ENCODE data around the gene LIN9. TPM values are rescaled to one million over a fixed set of nuclear protein-coding genes. Genes with fewer than 3 reads are reported as not detected.

Gene LIN9
- total RNA-seq, 2 experiments from 2014 or later: 10.6 TPM

DNA sequence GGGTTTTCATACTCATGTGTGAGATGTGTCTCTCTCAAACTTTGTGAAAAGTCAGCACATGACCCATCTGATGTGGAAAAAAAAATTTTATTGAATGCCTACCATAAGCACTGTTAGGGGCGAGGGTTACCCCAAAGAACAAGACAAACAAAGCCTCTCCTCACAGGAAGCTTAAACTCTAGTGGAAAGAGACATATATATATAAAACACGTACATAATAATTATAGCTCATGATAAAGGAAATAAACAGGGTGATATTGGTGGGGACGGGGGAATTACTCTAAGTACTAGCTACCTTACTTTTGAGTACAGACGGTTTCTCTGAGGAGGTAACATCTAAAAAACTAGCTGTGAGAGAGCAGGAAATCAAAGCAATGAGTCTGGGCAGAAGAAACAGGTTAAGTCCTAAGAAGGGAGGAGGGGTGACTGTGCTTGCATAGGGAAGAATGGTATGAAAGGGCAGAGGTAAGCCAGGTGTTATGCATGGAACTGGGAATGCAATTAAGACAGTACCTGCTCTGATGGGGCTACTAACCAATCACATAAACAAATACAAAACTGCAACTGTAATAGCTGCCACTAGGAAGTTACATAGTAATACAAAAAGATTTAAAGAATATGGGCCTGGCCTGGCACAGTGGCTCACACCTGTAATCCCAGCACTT is 4.5 kb downstream of the LIN9 start:
- POLR2A ChIA-PET: interaction anchor here (0.6 kb wide), 1 partner anchor 16 kb away, joined by 8 read pairs; no protein-coding TSS in a partner anchor

DNA sequence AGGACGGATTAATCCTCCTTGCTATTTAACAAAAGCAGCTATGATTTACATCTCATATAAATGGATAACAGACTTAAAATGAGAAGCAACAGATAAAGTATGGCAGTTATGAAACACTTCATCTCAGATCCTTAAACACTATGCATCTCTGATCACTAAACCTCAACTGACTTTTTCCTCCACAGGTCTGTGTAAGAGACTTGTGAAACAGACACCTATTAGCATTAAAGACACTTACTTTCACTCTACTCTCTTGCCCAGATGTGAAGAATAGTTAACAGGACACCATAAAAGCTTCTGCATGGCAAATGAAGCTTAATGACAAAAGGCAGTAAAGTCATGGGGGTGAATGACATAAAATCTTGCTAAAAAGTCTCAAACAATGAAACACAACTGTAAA is 6.2 kb downstream of the LIN9 start:
- DNase-seq (no peak), ATAC-seq (no peak)
- intact Hi-C loops (cut with DNase I, micrococcal nuclease): no loop called here
- Mint-ChIP-seq H3K27me3 (no peaks in the 10 kb centered on the region), H3K9me3 (ENCODE audit: low read depth) (no peaks in the 10 kb centered on the region), H3K36me3 (ENCODE audit: low read depth) (peaks cover 14% of the 10 kb centered on the region), H3K4me3 (no peak overlapping the region), H3K27ac (no peak overlapping the region), H3K4me1 (peaks cover 6% of the 10 kb centered on the region)
- POLR2A ChIA-PET: no interaction called here
- CTCF ChIA-PET: interaction anchor here (1.1 kb wide), 1 partner anchor 183 kb away, joined by 3 read pairs; no protein-coding TSS in a partner anchor

More for the DNA sequence above, 4.5 kb downstream of the LIN9 start:
- H3K4me3 Mint-ChIP-seq: no peak overlapping the region
- H3K9me3 Mint-ChIP-seq (ENCODE audit: low read depth): no peaks in the 10 kb centered on the region
- intact Hi-C loops (cut with DNase I, micrococcal nuclease): no loop called here
- CTCF ChIA-PET: interaction anchor here (0.6 to 1.4 kb wide), 5 partner anchors 11 to 126 kb away, joined by 3 to 5 read pairs (median 4); partner anchors contain the start of gene PARP1
- DNase-seq (no peak), ATAC-seq (no peak)
- H3K27ac Mint-ChIP-seq: no peak overlapping the region
- no peaks in the 10 kb centered on the region for H3K27me3 Mint-ChIP-seq
- H3K36me3 Mint-ChIP-seq (ENCODE audit: low read depth): peaks cover 10% of the 10 kb centered on the region
- peaks cover 8% of the 10 kb centered on the region for H3K4me1 Mint-ChIP-seq

DNA sequence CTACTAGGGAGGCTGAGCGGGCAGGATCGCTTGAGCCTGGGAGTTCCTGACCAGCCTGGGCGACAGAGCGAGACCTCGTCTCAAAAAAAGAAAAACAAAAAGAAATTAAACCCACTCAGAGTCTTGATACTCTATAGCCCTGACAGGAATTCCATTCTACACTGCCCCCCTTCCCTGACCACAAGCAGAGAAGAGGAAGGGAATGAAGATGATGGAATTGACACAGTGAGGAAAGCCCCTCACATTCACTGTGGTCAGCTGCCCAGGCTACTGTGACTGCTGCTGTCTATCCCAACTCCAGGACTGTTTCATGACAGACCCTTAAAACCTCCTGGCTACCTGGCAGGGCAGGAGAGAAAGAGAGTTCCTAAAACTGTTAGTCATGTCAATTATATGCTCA is 12.1 kb downstream of the LIN9 start:
- ChIA-PET POLR2A (no interaction called here), CTCF (no interaction called here)
- intact Hi-C loops (cut with DNase I, micrococcal nuclease): no loop called here
- ATAC-seq (no peak), DNase-seq (no peak)
- Mint-ChIP-seq H3K27me3 (no peaks in the 10 kb centered on the region), H3K4me1 (no peaks in the 10 kb centered on the region), H3K36me3 (ENCODE audit: low read depth) (peaks cover 26% of the 10 kb centered on the region), H3K4me3 (no peak overlapping the region), H3K9me3 (ENCODE audit: low read depth) (no peaks in the 10 kb centered on the region), H3K27ac (no peak overlapping the region)

DNA sequence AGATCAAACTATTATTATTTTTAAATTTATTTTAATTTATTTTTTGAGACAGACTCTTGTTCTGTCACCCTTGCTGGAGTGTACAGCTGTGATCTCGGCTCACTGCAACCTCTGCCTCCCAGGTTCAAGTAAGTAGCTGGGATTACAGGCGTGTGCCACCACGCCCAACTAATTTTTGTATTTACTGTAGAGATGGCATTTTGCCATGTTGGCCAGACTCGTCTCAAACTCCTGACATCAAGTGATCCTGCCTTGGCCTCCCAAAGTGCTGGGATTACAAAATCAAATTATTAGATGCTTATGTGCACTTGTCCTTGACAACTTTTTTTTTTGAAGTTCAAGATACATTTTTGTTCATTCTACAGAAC is 15.4 kb downstream of the LIN9 start:
- no peaks in the 10 kb centered on the region for H3K27me3 Mint-ChIP-seq
- peaks cover 19% of the 10 kb centered on the region for H3K36me3 Mint-ChIP-seq (ENCODE audit: low read depth)
- no peaks in the 10 kb centered on the region for H3K9me3 Mint-ChIP-seq (ENCODE audit: low read depth)
- ChIA-PET POLR2A (interaction anchor here (0.7 kb wide), 1 partner anchor 14 kb away, joined by 3 read pairs; no protein-coding TSS in a partner anchor), CTCF (interaction anchor here (1.6 to 2.0 kb wide), 3 partner anchors 11 to 93 kb away, joined by 3 to 8 read pairs (median 5); no protein-coding TSS in a partner anchor)
- no peak overlapping the region for H3K27ac Mint-ChIP-seq
- ATAC-seq: no peak
- no peak for DNase-seq
- no peak overlapping the region for H3K4me3 Mint-ChIP-seq
- intact Hi-C loops (cut with DNase I, micrococcal nuclease): no loop called here
- H3K4me1 Mint-ChIP-seq: no peaks in the 10 kb centered on the region

DNA sequence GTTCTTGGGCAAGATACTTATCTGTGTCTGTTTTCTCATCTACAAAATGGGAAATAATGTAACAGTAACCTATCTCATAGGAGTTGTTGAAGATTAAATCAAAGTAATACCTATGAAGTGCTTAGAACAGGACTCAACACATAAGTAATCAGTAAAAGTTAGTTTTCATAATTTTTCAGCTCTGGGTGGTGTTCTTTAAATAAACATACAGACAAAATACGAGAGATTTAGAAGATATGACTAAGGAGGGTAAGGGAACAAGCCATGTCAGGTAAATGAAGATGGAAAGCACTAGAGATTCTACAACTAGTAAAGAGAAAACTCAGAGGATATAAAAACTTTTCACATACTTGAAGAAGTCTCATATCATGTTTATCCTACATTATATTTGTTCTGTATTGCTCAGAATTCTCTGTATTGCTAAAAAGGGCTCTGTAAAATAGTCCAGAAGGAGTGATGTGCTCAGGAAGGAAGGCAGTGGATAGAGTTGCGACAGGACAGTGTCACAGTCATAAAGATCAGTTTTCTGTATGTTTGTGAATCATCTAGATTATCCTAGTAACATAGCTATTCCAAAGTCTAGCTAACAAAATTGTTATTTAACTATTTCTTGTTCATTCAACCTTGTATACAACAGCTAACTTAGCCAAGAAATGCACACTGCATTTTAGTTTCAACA is 16.0 kb downstream of the LIN9 start:
- ChIA-PET POLR2A (interaction anchor here (0.7 to 1.2 kb wide), 2 partner anchors 14 kb away, joined by 3 to 4 read pairs; no protein-coding TSS in a partner anchor), CTCF (interaction anchor here (1.6 to 2.0 kb wide), 4 partner anchors 12 to 168 kb away, joined by 3 to 8 read pairs (median 6); no protein-coding TSS in a partner anchor)
- Mint-ChIP-seq H3K4me1 (no peaks in the 10 kb centered on the region), H3K4me3 (no peak overlapping the region), H3K36me3 (ENCODE audit: low read depth) (peaks cover 21% of the 10 kb centered on the region), H3K27ac (no peak overlapping the region), H3K27me3 (no peaks in the 10 kb centered on the region), H3K9me3 (ENCODE audit: low read depth) (no peaks in the 10 kb centered on the region)
- ATAC-seq (no peak), DNase-seq (no peak)
- intact Hi-C loops (cut with DNase I, micrococcal nuclease): no loop called here

DNA sequence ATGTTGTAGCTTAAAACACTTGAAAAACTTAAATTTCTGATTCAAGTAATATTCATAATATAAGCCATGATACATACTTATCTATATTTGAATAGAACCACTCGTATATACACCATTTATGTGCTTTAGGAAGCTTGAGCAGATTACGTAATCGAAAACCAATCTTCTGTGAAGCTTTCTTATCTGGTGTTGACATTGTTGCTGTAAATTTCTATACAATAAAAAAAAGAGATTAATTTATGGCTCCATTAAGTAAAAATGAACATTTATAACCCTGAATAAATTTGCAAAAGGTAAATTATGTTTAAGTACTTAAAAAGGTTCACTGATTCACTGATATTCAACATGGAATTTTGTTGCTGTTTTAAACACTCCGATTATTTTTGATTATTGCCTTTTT is 21.4 kb downstream of the LIN9 start:
- H3K27ac Mint-ChIP-seq: no peak overlapping the region
- peaks cover 22% of the 10 kb centered on the region for H3K36me3 Mint-ChIP-seq (ENCODE audit: low read depth)
- no peaks in the 10 kb centered on the region for H3K4me1 Mint-ChIP-seq
- intact Hi-C loops (cut with DNase I, micrococcal nuclease): no loop called here
- ChIA-PET POLR2A (interaction anchor here (0.7 kb wide), 1 partner anchor 18 kb away, joined by 3 read pairs; no protein-coding TSS in a partner anchor), CTCF (interaction anchor here (0.6 kb wide), 1 partner anchor 22 kb away, joined by 3 read pairs; the partner anchor contains the start of gene LIN9)
- H3K27me3 Mint-ChIP-seq: no peaks in the 10 kb centered on the region
- ATAC-seq (no peak), DNase-seq (no peak)
- H3K9me3 Mint-ChIP-seq (ENCODE audit: low read depth): no peaks in the 10 kb centered on the region
- H3K4me3 Mint-ChIP-seq: no peak overlapping the region

DNA sequence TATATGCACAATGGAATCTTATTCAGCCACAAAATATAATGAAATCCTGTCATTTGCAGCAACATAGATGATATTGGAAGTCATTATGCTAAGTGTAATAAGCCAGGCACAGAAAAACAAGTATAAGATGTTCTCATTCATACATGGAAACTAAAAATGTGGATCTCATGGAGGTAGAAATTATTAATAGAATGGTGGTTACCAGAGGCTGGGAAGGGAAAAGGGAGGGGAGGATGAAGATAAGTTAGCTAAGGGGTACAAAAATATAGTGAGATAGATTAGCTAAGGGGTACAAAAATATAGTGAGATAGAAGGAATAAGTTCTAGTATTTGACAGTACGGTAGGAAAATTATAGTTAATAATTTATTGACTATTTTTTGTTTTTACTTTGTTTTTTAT is 27.9 kb downstream of the LIN9 start:
- ChIA-PET POLR2A (no interaction called here), CTCF (interaction anchor here (0.6 to 1.2 kb wide), 3 partner anchors 52 to 93 kb away, joined by 3 read pairs; partner anchors contain the start of gene MIXL1)
- no peaks in the 10 kb centered on the region for H3K9me3 Mint-ChIP-seq (ENCODE audit: low read depth)
- no peaks in the 10 kb centered on the region for H3K4me1 Mint-ChIP-seq
- no peak overlapping the region for H3K27ac Mint-ChIP-seq
- DNase-seq: no peak
- H3K27me3 Mint-ChIP-seq: no peaks in the 10 kb centered on the region
- peaks cover 25% of the 10 kb centered on the region for H3K36me3 Mint-ChIP-seq (ENCODE audit: low read depth)
- ATAC-seq: no peak
- H3K4me3 Mint-ChIP-seq: no peak overlapping the region
- intact Hi-C loops (cut with DNase I, micrococcal nuclease): no loop called here

DNA sequence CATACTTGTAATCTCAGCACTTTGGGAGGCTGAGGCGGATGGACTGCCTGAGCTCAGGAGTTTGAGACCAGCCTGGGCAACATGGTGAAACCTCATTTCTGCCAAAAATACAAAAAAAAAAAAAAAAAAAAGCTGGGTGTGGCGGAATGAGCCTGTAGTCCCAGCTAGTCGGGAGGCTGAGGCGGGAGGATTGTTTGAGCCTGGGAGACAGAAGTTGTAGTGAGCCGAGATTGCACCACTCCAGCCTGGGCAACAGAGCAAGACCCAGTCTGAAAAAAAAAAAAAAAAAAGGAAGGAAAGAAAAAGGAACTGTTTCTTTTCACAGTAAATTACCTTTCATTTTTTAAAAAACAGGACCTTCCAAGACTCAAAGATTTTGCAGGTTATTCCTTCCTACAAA is 29.5 kb downstream of the LIN9 start:
- POLR2A ChIA-PET: interaction anchor here (1.1 kb wide), 1 partner anchor 14 kb away, joined by 3 read pairs; no protein-coding TSS in a partner anchor

DNA sequence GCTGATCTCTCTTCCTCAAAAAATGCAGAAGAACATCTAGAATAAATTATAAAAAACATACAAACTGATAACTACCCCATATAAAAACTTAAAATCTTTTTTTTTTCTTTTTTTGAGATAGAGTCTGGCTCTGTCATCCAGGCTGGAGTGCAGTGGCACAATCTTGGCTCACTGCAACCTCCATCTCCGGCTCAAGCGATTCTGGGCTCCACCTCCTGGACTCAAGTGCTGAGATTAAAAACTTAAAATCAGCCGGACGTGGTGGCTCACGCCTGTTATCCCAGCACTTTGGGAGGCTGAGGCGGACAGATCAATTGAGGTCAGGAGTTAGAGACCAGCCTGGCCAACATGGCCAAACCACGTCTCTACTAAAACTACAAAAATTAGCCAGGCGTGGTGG is 31.1 kb downstream of the LIN9 start:
- Mint-ChIP-seq H3K27me3 (no peaks in the 10 kb centered on the region), H3K4me1 (no peaks in the 10 kb centered on the region), H3K4me3 (no peak overlapping the region), H3K36me3 (ENCODE audit: low read depth) (peaks cover 15% of the 10 kb centered on the region), H3K9me3 (ENCODE audit: low read depth) (no peaks in the 10 kb centered on the region), H3K27ac (no peak overlapping the region)
- no peak for DNase-seq
- no peak for ATAC-seq
- intact Hi-C loops (cut with DNase I, micrococcal nuclease): no loop called here
- ChIA-PET POLR2A (no interaction called here), CTCF (interaction anchor here (0.6 kb wide), 1 partner anchor 117 kb away, joined by 3 read pairs; no protein-coding TSS in a partner anchor)

More for the DNA sequence above, 29.5 kb downstream of the LIN9 start:
- Mint-ChIP-seq H3K27ac (no peak overlapping the region), H3K27me3 (no peaks in the 10 kb centered on the region), H3K9me3 (ENCODE audit: low read depth) (no peaks in the 10 kb centered on the region), H3K4me3 (no peak overlapping the region), H3K36me3 (ENCODE audit: low read depth) (peaks cover 19% of the 10 kb centered on the region), H3K4me1 (no peaks in the 10 kb centered on the region)
- ATAC-seq: no peak
- intact Hi-C loops (cut with DNase I, micrococcal nuclease): no loop called here
- CTCF ChIA-PET: interaction anchor here (1.1 to 1.5 kb wide), 2 partner anchors 82 to 154 kb away, joined by 3 to 4 read pairs; no protein-coding TSS in a partner anchor
- DNase-seq: no peak

DNA sequence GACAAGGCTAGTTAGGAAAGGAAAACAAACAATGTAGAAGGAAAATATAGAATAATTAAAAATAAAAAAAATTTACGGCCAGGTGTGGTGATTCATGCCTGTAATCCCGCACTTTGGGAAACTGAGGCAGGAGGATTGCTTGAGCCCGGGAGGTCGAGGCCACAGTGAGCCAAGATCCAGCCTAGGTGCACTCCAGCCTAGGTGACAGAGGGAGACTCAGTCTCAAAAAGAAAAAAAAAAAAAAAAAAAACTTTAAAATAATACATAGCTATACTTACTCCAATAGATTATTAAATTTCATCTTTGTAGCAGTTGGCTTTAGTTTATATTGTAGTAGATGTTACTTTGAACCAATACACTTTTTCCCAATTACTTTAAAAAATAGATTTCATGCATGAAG is 32.0 kb downstream of the LIN9 start:
- intact Hi-C loops (cut with DNase I, micrococcal nuclease): no loop called here
- Mint-ChIP-seq H3K27me3 (no peaks in the 10 kb centered on the region), H3K4me1 (no peaks in the 10 kb centered on the region), H3K9me3 (ENCODE audit: low read depth) (no peaks in the 10 kb centered on the region), H3K27ac (no peak overlapping the region), H3K36me3 (ENCODE audit: low read depth) (peaks cover 13% of the 10 kb centered on the region), H3K4me3 (no peak overlapping the region)
- CTCF ChIA-PET: interaction anchor here (0.6 kb wide), 2 partner anchors 15 to 116 kb away, joined by 3 read pairs; no protein-coding TSS in a partner anchor
- POLR2A ChIA-PET: no interaction called here
- DNase-seq (no peak), ATAC-seq (no peak)

DNA sequence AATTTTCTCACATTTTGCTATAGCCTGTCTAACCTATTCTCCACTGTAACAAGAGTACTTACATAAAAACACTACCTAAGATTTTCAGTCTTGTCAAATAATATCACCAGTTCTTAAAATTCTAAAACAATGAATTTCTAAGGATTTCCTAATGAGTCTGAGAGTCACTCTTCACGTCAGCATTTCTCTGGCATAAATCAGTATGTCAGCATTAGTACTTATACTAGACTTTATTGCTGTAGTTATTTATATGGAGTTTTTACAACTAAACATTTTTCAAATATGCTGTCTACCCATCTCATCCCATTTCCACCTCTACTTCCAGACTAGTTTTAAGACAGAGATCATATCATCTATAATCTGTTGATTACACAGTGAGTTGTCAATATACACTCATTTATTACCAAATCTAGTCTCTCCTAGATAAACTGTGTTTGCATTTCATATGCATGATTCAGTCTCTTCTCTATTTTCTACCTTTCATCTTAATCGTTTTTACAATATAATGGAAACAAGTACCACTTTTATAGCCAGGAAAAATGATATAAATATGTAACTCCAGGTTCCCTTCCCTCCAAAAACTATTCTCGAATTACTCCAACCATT is 32.8 kb downstream of the LIN9 start:
- no peak for DNase-seq
- Mint-ChIP-seq H3K36me3 (ENCODE audit: low read depth) (peaks cover 13% of the 10 kb centered on the region), H3K27ac (no peak overlapping the region), H3K9me3 (ENCODE audit: low read depth) (no peaks in the 10 kb centered on the region), H3K4me3 (no peak overlapping the region), H3K27me3 (no peaks in the 10 kb centered on the region), H3K4me1 (no peaks in the 10 kb centered on the region)
- ATAC-seq: no peak
- CTCF ChIA-PET: no interaction called here
- POLR2A ChIA-PET: no interaction called here
- intact Hi-C loops (cut with DNase I, micrococcal nuclease): no loop called here

Data from activated CD4-positive, alpha-beta T cell treated with anti-CD3 and anti-CD28 coated beads for 36 hours (primary cell).